Aorta (tissue), 5 donors: ENCODE data around the gene GIGYF2. TPM values are rescaled to one million over a fixed set of nuclear protein-coding genes. Genes with fewer than 3 reads are reported as not detected.

Experiments
- ATAC-seq: fragments of 200-7000 bp; cut with Tn5 transposase; one replicate; pipeline ENCODE4 v1.9.1; 2022; ENCODE audit warnings: moderate library complexity; ENCODE audit not compliant: low FRiP score
- DNase-seq, 2 donors: peaks; one replicate each; pipeline ENCODE4 v3.0.0-alpha.2; 2020
- H3K27ac ChIP-seq, 2 donors: one replicate each; pipeline ENCODE4 v1.5.1; 2013; ENCODE audit warnings: low read length in 2 of 2, mild to moderate bottlenecking in 2 of 2, moderate library complexity in 2 of 2, control low read depth in 1 of 2, inconsistent platforms in 1 of 2, low read depth in 1 of 2
- H3K27me3 ChIP-seq, 2 donors: one replicate each; pipeline ENCODE4 v1.6.1; 2013; ENCODE audit warnings: control low read depth in 1 of 2, low read length in 1 of 2, mild to moderate bottlenecking in 1 of 2, moderate library complexity in 1 of 2; ENCODE audit not compliant: insufficient read depth in 2 of 2, control insufficient read depth in 1 of 2
- H3K36me3 ChIP-seq, 2 donors: one replicate each; pipeline ENCODE4 v1.6.1; 2013; ENCODE audit warnings: control low read depth in 1 of 2, low read length in 1 of 2, mild to moderate bottlenecking in 1 of 2; ENCODE audit not compliant: insufficient read depth in 2 of 2, control insufficient read depth in 1 of 2
- H3K4me1 ChIP-seq, 2 donors: one replicate each; pipeline ENCODE4 v1.6.1; 2013; ENCODE audit warnings: low read length in 2 of 2, control low read depth in 1 of 2, mild to moderate bottlenecking in 1 of 2, moderate library complexity in 1 of 2; ENCODE audit not compliant: insufficient read depth in 2 of 2, control insufficient read depth in 1 of 2
- H3K4me3 ChIP-seq, 2 donors: one replicate each; pipeline ENCODE4 v1.5.1; 2013; ENCODE audit warnings: low read length in 2 of 2, control low read depth in 1 of 2, mild to moderate bottlenecking in 1 of 2
- H3K9me3 ChIP-seq: one replicate; pipeline ENCODE4 v1.6.1; 2013; ENCODE audit warnings: mild to moderate bottlenecking, low read length; ENCODE audit not compliant: control insufficient read depth
- WGBS, 2 donors: extraction: QIAGEN DNeasy Blood & Tissue Kit; methylation state at CpG; one replicate each; pipeline ENCODE4 v1.1.7; 2013; 5-methylcytosine and 5-hydroxymethylcytosine counted together
- intact Hi-C, 2 donors: fragments of 100-400 bp; cut with DNase I; formaldehyde crosslinking; loops; one replicate each; pipeline versions ENCODE4 v1.14.2 to v1.15.0; 2022
- polyA plus RNA-seq, 2 donors: library from polyadenylated mRNA; stranded (reverse); fragments of 200-250 nt; gene quantifications; one replicate each; pipeline ENCODE4 v1.2.3, GENCODE V29; 2013
- total RNA-seq, 2 donors: library from RNA; stranded (reverse); fragmentation: NEBNext Ultra II Directional; extraction: Animal tissue kit (Norgen Biotek cat#: 25700); gene quantifications; one replicate each; pipeline ENCODE4 v1.2.1, GENCODE V29; 2021
- donor health status: healthy with polysubstance abuse.
- donor health status: Bipolar disorder and iron deficiency.
- donor health status: DM: no; HTN: no; CAD: no.
- donor health status: DM: no; HTN: no; CAD: no.
- donor health status: DM: yes; HTN: yes; CAD: no.

The GIGYF2 gene
- total and polyA plus RNA-seq, 4 donors: 13.3 to 100 (median 43.7) TPM

DNA sequence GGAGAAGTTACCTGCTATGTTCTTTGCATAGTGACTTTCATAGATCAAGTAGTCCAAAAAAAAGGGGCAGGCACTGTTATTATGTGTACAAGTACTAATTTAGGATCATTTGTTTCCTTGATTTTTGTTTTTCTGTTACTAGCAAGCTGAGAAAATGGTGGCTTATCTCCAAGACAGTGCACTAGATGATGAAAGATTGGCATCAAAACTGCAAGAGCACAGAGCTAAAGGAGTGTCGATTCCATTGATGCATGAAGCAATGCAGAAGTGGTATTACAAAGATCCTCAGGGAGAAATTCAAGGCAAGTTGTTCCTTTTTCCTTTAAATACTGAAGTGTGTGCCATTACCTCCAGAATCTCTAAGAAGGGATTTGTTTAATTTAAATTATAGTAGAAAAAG lies 98.8 kb downstream of the GIGYF2 start:
- 93 to 94% methylated on average over 1 of the region's 1 CpG for WGBS, 2 donors
- H3K36me3 ChIP-seq: peaks cover 17 to 21% of the 10 kb centered on the region in 2 donors
- no peak overlapping the region for H3K4me3 ChIP-seq

DNA sequence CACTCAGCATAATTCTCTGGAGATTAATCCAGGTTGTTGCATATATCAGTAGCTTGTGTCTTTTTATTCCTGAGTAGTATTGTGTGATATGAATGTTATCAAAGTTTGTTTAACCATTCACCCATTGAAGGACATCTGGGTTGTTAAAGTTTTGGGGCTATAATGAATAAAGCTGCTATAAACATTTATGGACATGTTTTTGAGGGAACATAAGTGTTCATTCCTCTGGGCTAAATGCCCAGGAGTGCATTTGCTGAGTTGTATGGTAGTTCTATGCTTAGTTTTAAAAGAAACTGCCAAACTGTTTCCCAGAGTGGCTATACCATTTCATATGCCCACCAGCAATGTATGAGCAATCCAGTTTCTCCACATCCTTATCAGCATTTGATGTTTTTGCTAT lies 101.1 kb downstream of the GIGYF2 start:
- DNase-seq: no peak
- H3K4me3 ChIP-seq: no peak overlapping the region
- intact Hi-C loops: no loop called here
- H3K4me1 ChIP-seq: no peaks in the 10 kb centered on the region
- no peak for ATAC-seq
- peaks cover 5 to 12% of the 10 kb centered on the region in 2 donors for H3K36me3 ChIP-seq
- no peaks in the 10 kb centered on the region for H3K27me3 ChIP-seq
- H3K9me3 ChIP-seq: no peaks in the 10 kb centered on the region
- H3K27ac ChIP-seq: no peak overlapping the region

More for the DNA sequence above, 98.8 kb downstream of the GIGYF2 start:
- H3K4me1 ChIP-seq: no peaks in the 10 kb centered on the region
- no peaks in the 10 kb centered on the region for H3K27me3 ChIP-seq
- ATAC-seq (no peak), DNase-seq (no peak)
- intact Hi-C loops: no loop called here
- H3K9me3 ChIP-seq: no peaks in the 10 kb centered on the region
- H3K27ac ChIP-seq: no peak overlapping the region

DNA sequence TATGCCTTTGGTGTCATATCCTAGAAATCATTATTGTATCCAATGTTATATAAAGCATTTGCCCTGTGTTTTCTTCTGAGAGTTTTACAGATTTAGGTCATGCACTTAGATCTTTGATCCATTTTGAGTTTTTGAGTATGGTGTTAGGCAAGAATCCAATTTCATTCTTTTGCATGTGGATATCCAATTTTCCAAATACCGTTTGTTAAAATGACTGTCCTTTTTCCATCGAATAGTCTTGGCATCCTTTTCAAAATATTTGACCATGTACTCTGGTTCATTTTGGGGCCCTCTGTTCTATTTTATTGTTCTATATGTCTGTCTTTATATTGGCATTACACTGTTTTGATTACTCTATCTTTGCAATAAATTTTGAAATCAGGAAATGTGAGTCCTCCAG lies 103.0 kb downstream of the GIGYF2 start:
- H3K27me3 ChIP-seq: no peaks in the 10 kb centered on the region
- no peak for DNase-seq
- no peak for ATAC-seq
- no peaks in the 10 kb centered on the region for H3K4me1 ChIP-seq
- peaks cover 4 to 6% of the 10 kb centered on the region in 2 donors for H3K36me3 ChIP-seq
- H3K4me3 ChIP-seq: no peak overlapping the region
- intact Hi-C loops: no loop called here
- no peaks in the 10 kb centered on the region for H3K9me3 ChIP-seq
- 2 to 11% methylated on average over 2 of the region's 2 CpGs for WGBS, 2 donors
- H3K27ac ChIP-seq: no peak overlapping the region

- Histone ChIP-seq H3K4me3 (no peak overlapping the region), H3K27ac (no peak overlapping the region), H3K4me1 (no peaks in the 10 kb centered on the region), H3K27me3 (no peaks in the 10 kb centered on the region), H3K36me3 (peaks cover 2 to 4% of the 10 kb centered on the region in 2 donors), H3K9me3 (no peaks in the 10 kb centered on the region)
- WGBS, 2 donors: 79 to 98% methylated on average over 3 of the region's 3 CpGs
- ATAC-seq (no peak), DNase-seq (no peak)
- intact Hi-C loops: no loop called here
These were observed 105.0 kb downstream of the GIGYF2 start for GRCh38 chr2:232802091-232802490.

DNA sequence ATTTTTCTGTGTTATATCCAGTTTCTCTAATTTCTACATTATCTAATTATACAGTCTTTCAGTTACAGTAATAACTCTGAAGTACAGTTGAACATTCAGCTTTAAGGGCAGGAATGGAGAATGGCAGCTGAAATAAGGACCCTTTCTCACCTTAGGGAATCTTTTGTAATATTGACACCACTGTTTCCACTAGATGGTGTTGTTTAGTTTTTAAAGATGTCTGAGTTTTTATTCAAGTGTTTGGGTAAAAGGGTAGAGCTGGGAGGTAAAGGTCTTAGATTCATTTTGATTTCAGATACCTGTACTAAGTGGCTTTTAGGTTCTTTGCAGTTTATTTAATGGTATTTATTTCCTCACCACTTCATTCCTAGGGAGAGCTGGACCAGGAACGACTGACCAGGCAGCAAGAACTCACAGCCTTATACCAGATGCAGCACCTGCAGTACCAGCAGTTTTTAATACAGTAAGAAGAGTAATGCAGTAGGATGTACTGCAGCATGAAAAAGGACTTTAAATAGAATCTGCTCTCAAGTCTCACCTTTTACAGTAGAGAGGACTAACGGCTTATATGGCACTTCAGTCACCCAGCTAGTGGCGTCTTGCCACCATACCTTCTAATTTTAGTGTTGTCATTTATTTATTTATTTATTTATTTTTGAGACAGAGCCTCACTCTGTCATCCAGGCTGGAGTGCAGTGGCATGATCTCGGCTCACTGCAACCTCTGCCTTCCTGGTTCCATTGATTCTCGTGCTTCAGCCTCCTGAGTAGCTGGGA lies 112.4 kb downstream of the GIGYF2 start:
- intact Hi-C loops: no loop called here
- no peaks in the 10 kb centered on the region for H3K27me3 ChIP-seq

DNA sequence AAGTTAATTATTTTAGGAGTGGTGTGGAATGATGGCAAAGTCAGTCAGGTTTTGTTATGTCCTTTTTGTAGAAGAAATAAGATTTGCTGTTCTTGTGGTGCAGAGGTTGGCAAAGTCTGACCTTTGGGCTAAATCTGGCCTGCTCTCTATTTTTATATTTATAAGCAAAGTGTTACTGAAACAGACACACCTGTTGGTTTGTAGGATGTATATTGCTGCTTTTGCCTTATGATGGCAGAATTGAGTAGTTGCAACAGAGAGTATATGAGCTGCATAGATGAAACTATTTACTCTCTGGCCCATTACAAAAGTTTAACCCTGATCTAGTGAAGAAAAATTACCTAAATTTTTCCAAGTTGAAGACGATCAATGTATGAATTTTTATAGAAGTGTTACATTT lies 113.3 kb downstream of the GIGYF2 start:
- Histone ChIP-seq H3K4me1 (no peaks in the 10 kb centered on the region), H3K4me3 (no peak overlapping the region), H3K36me3 (peaks cover 5 to 6% of the 10 kb centered on the region in 2 donors), H3K27me3 (no peaks in the 10 kb centered on the region), H3K9me3 (no peaks in the 10 kb centered on the region), H3K27ac (no peak overlapping the region)
- 90% methylated on average over 1 of the region's 1 CpG for WGBS, 2 donors
- intact Hi-C loops: no loop called here
- no peak for ATAC-seq
- DNase-seq: no peak

More for the DNA sequence above, 112.4 kb downstream of the GIGYF2 start:
- 74% methylated on average over 5 of the region's 5 CpGs for WGBS, 2 donors
- Histone ChIP-seq H3K9me3 (no peaks in the 10 kb centered on the region), H3K4me3 (no peak overlapping the region), H3K27ac (no peak overlapping the region), H3K36me3 (peaks cover 5 to 6% of the 10 kb centered on the region in 2 donors), H3K4me1 (no peaks in the 10 kb centered on the region)
- ATAC-seq: no peak
- no peak for DNase-seq

GRCh38 chr2:232815569-232815968 lies 118.4 kb downstream of the GIGYF2 start:
- H3K27ac ChIP-seq: no peak overlapping the region
- DNase-seq: no peak
- intact Hi-C loops: no loop called here
- H3K4me3 ChIP-seq: no peak overlapping the region
- H3K9me3 ChIP-seq: no peaks in the 10 kb centered on the region
- no peaks in the 10 kb centered on the region for H3K27me3 ChIP-seq
- no peaks in the 10 kb centered on the region for H3K4me1 ChIP-seq
- 83 to 84% methylated on average over 3 of the region's 3 CpGs for WGBS, 2 donors
- H3K36me3 ChIP-seq: peaks cover 0 to 2% of the 10 kb centered on the region in 2 donors
- ATAC-seq: no peak

DNA sequence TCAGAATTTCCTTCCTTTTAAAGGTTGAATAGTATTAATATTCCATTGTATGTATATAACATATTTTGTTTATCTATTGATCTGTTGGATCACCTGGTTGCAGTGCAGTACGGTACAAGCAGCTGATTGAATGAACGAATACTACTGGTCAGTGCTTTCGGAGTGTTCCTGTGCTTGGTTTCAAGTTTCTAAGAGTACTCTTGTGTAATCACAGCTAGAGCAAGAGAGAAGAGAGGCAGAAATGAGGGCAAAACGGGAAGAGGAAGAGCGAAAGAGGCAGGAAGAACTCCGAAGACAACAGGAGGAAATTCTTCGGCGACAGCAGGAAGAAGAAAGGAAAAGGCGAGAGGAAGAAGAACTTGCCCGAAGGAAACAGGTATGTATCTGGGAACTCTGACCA lies 119.5 kb downstream of the GIGYF2 start:
- Histone ChIP-seq H3K36me3 (no peaks in the 10 kb centered on the region), H3K4me3 (no peak overlapping the region), H3K9me3 (no peaks in the 10 kb centered on the region), H3K27ac (no peak overlapping the region), H3K27me3 (no peaks in the 10 kb centered on the region), H3K4me1 (no peaks in the 10 kb centered on the region)
- ATAC-seq (no peak), DNase-seq (no peak)
- intact Hi-C loops: no loop called here
- WGBS, 2 donors: 83 to 91% methylated on average over 10 of the region's 10 CpGs

- no peaks in the 10 kb centered on the region for H3K36me3 ChIP-seq
- 69 to 70% methylated on average over 3 of the region's 3 CpGs for WGBS, 2 donors
- H3K27me3 ChIP-seq: no peaks in the 10 kb centered on the region
- H3K4me1 ChIP-seq: no peaks in the 10 kb centered on the region
- H3K27ac ChIP-seq: no peak overlapping the region
- no peak for ATAC-seq
- no peak overlapping the region for H3K4me3 ChIP-seq
- intact Hi-C loops: no loop called here
- no peak for DNase-seq
- no peaks in the 10 kb centered on the region for H3K9me3 ChIP-seq
These were observed 120.6 kb downstream of the GIGYF2 start for GRCh38 chr2:232817756-232818155.
